HUES6 (cell line): Measurements from ENCODE around the gene KIF21B.

ENCODE experiments used
- H3K27ac ChIP-seq: 2 replicates; pipeline ENCODE4 v1.7.0; 2013; ENCODE audit warnings: low read depth, mild to moderate bottlenecking, low read length, inconsistent platforms
- H3K27me3 ChIP-seq: 2 replicates; pipeline ENCODE4 v1.6.1; 2013; ENCODE audit warnings: low read length; ENCODE audit not compliant: control insufficient read depth, insufficient read depth
- H3K36me3 ChIP-seq: 2 replicates; pipeline ENCODE4 v1.6.1; 2013; ENCODE audit warnings: low read length; ENCODE audit not compliant: control insufficient read depth, insufficient read depth
- H3K4me1 ChIP-seq: 2 replicates; pipeline ENCODE4 v1.6.1; 2013; ENCODE audit warnings: low read length; ENCODE audit not compliant: control insufficient read depth, insufficient read depth
- H3K4me3 ChIP-seq: 2 replicates; pipeline ENCODE4 v1.5.1; 2013; ENCODE audit warnings: low read depth, low read length
- H3K9ac ChIP-seq: one replicate; pipeline ENCODE4 v1.6.1; 2013; ENCODE audit warnings: mild to moderate bottlenecking, low read length
- H3K9me3 ChIP-seq: 2 replicates; pipeline ENCODE4 v1.6.1; 2013; ENCODE audit warnings: low read depth, low read length; ENCODE audit not compliant: control insufficient read depth, insufficient read depth

KIF21B gene

DNA sequence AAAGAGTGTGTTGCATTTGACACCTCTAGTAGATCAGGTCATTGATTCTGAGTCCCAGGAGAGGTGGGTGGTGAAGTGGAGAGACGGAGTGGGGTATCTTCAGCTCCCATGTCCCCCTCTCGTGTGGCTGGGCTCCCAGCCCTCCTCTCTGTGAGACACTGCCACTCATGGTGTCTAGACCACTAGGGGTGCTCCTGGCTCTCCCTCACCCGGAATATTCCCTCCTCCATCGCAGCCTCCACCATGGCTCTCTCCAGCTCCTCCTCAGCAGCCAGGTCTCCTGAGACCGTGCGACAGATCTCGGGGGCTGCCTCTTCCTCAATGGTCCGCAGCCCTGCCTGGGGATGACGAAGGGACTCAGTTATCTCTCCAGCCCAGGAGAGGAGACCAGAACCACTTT lies 20.6 kb upstream of the KIF21B start:
- Histone ChIP-seq H3K27ac (no peak overlapping the region), H3K27me3 (no peaks in the 10 kb centered on the region), H3K36me3 (no peaks in the 10 kb centered on the region), H3K4me1 (no peaks in the 10 kb centered on the region), H3K9ac (no peak overlapping the region), H3K4me3 (no peak overlapping the region), H3K9me3 (no peaks in the 10 kb centered on the region)

DNA sequence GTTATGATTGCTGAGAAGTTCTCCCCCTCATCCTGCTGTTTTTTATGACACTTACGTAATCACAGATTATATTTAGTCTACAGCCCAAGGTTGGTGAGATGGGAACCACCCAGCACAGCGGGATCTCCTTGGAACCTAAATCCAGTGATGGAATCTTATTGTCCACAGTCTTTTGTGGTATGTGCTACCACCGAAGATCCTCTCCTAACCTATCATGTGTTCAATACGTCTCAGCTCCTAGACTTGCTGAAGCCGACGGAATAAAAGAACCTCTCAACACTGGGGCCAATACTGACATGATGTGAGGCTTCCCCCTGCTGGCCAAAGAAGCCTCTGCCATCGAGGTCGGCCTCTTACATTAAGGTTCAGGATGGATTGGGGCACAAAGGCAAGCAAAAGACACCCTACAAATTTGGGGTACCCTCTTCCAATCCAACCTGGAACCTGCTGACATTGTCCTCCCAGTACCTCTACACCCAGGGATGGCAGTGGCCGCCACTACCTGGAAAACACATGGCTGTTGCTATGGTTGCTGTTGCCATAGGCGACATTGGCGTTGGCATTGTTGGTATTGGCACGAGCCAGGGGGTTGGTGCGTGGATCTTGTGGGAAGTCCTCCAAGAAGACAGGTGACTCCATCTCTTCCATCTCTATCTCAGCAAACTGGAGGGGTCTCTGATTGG lies 19.4 kb upstream of the KIF21B start:
- Histone ChIP-seq H3K4me3 (no peak overlapping the region), H3K36me3 (no peaks in the 10 kb centered on the region), H3K27me3 (no peaks in the 10 kb centered on the region), H3K4me1 (no peaks in the 10 kb centered on the region), H3K9me3 (no peaks in the 10 kb centered on the region), H3K9ac (no peak overlapping the region), H3K27ac (no peak overlapping the region)

DNA sequence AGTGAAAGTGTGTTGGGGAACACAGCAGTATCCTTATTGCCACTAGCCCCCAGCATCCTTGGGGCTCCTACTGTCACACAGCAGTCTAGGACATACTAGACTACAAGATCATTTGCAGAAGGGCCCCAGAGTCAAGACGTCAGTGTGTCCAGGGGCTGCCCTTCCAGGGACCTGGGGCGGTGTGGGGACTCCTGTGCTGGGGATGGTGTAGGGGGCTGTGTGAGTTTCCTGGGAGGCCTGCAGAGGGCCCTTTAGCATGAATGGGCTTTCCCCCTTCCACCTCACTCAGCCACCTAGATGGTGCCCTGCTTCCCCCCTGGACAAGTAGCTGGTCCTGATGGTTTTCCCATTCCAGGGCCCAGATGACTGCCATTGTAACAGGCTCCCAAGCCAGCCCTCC lies 17.5 kb upstream of the KIF21B start:
- H3K27ac ChIP-seq: no peak overlapping the region
- H3K4me1 ChIP-seq: no peaks in the 10 kb centered on the region
- H3K36me3 ChIP-seq: no peaks in the 10 kb centered on the region
- no peaks in the 10 kb centered on the region for H3K27me3 ChIP-seq
- no peak overlapping the region for H3K4me3 ChIP-seq
- no peaks in the 10 kb centered on the region for H3K9me3 ChIP-seq
- H3K9ac ChIP-seq: no peak overlapping the region

DNA sequence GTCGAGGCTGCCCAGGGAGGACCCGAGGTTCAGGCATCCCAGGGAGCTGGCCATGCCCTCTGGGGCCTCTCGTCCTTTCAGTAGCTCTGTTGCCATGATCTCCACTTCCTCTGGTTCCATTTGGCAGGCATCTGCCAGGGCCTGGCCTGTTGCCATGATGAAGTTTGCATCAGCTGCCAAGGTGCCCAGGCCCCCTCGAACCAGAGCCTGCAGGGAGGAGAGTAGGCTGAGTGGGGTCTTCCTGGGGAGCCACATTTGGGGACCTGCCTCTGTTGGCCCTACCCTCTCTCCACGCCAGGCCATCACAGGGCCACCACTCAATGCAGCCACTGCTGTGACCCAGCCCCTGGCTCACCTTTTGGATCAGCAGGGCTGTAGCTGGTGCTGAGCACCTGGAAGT lies 16.4 kb upstream of the KIF21B start:
- Histone ChIP-seq H3K27me3 (no peaks in the 10 kb centered on the region), H3K4me3 (no peak overlapping the region), H3K36me3 (no peaks in the 10 kb centered on the region), H3K9me3 (no peaks in the 10 kb centered on the region), H3K9ac (no peak overlapping the region), H3K27ac (no peak overlapping the region), H3K4me1 (no peaks in the 10 kb centered on the region)

DNA sequence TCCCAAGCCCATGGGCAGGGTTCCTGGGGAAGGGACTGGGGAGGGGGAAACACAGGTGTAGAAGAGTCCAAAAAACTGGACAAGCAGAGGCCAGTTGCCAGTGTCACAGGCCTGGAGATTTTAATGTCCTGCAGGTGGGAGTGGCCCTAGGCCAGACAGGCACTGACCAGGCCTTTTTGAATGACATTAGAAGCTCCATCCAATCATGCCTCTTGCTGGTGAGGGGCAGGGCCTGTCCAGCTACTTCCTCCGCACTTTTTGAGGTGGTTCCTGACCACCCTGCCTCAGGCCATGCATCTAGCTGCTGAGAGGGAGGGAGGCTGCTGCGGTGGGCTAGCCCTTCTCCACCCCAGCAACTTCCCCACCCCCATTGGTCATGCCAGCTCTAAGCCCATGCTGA lies 15.9 kb upstream of the KIF21B start:
- Histone ChIP-seq H3K4me1 (no peaks in the 10 kb centered on the region), H3K9me3 (no peaks in the 10 kb centered on the region), H3K27ac (no peak overlapping the region), H3K9ac (no peak overlapping the region), H3K27me3 (no peaks in the 10 kb centered on the region), H3K36me3 (no peaks in the 10 kb centered on the region), H3K4me3 (no peak overlapping the region)

DNA sequence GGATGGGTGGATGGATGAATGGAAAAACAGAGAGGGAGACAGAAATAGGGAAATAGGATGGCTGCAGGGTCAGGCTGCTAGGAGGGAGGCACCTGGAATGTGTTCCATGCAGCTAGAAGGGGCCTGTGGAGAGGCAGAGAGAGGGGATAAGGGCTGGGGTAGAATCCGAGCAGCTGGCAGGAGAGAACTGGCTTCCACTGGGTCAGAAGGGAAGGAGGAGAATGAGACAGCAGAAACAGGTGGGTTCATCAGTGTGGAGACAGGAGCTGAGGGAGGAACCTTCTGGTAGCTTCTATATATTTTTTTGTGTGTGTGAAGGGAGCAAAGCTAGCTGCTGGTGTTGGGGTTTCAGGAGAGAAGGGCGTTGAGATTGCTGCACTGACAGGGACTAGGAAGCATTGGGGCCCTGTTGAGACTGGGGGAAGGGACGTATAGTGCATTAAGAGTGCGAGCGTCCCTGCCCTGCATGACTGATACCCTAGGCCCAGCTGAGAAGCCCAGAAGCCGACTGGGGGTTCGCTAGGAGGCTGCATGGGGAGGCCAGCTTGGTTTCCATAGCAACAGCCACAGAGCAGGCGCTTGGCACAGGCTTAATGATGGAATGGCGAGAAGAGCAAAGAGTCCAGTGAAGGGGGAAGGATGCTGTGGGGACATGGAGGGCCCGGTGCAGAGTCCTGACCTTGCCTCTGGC lies 14.8 kb upstream of the KIF21B start:
- Histone ChIP-seq H3K36me3 (no peaks in the 10 kb centered on the region), H3K4me1 (no peaks in the 10 kb centered on the region)

DNA sequence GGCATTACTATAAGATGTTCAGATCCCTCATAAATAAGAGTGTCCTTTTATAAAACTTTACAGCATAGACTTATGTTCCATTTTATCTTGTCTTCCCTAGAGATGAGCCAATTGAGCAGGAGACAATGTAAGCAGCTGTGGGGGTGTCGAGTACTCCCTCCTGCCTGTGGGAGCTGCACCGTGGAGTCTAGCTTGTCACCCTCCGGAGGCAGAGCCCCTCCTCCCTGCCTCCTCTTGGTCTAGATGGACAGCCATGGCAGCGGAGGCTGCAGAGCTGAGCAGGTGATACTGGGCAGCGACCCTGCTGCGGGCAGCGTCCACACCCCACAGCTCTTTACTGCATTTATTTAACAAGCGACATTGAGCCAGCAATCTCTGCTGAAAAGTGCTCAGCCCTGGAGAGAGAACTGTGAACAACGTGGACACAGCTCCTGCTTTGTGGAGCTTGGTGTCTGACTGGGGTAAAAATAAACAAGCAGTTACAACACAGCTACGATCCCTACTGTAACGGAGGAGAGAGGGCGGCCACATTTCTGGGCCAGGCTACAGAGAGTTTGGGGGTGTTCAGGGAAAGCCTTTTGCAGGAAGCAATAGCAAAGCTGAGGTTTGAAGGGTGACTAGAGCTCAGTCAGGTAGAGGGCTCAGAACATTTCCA lies 12.8 kb upstream of the KIF21B start:
- no peak overlapping the region for H3K27ac ChIP-seq
- H3K4me1 ChIP-seq: no peaks in the 10 kb centered on the region
- no peaks in the 10 kb centered on the region for H3K9me3 ChIP-seq
- H3K9ac ChIP-seq: no peak overlapping the region
- no peaks in the 10 kb centered on the region for H3K36me3 ChIP-seq
- no peaks in the 10 kb centered on the region for H3K27me3 ChIP-seq
- no peak overlapping the region for H3K4me3 ChIP-seq

More for the DNA sequence above, 14.8 kb upstream of the KIF21B start:
- no peaks in the 10 kb centered on the region for H3K9me3 ChIP-seq
- H3K9ac ChIP-seq: no peak overlapping the region
- H3K4me3 ChIP-seq: no peak overlapping the region
- H3K27ac ChIP-seq: no peak overlapping the region
- H3K27me3 ChIP-seq: no peaks in the 10 kb centered on the region

DNA sequence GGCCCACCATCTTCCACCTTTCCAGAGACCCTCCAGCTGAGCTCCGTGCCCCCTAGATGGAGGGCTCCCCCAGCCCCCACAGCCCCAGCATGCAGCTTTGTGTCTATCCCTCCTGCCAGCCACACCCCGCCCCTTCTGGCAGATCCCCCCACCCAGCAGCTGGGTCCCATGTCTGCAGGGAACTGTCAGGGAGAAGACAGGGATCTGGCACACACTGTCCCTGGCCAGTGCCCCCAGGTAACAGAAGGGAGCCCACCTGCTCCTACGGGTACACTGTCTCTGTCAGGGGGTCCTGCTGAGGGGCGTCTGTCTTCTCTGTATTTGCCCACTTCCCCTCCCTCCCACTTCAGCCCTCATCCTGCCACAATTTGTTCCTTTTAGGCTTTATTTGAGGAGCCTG lies 11.2 kb upstream of the KIF21B start:
- no peak overlapping the region for H3K27ac ChIP-seq
- H3K9ac ChIP-seq: no peak overlapping the region
- no peaks in the 10 kb centered on the region for H3K4me1 ChIP-seq
- H3K27me3 ChIP-seq: no peaks in the 10 kb centered on the region
- H3K4me3 ChIP-seq: no peak overlapping the region
- no peaks in the 10 kb centered on the region for H3K36me3 ChIP-seq
- H3K9me3 ChIP-seq: no peaks in the 10 kb centered on the region

DNA sequence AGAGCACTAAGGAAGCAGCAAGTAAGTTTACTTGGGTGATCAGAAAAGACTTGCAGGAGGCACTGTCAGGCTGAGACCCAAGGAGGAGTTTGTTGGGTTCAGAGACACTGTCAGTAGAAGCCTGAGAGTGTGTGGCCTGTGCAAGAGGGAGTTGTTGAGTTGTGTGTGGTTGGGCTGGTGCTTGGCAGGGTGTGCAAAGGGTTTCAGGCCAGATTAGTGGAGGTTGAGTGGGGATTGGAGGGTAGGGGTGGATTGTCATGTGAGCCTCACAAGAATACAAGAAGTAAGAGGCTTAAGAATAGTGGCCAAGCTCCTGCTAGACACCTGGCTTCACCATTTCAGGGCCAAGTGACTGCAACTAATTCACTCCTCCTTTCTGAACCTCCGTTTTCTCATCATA lies 8.9 kb upstream of the KIF21B start:
- Histone ChIP-seq H3K4me3 (no peak overlapping the region), H3K4me1 (no peaks in the 10 kb centered on the region), H3K36me3 (no peaks in the 10 kb centered on the region), H3K9me3 (no peaks in the 10 kb centered on the region), H3K27me3 (no peaks in the 10 kb centered on the region), H3K9ac (no peak overlapping the region), H3K27ac (no peak overlapping the region)

DNA sequence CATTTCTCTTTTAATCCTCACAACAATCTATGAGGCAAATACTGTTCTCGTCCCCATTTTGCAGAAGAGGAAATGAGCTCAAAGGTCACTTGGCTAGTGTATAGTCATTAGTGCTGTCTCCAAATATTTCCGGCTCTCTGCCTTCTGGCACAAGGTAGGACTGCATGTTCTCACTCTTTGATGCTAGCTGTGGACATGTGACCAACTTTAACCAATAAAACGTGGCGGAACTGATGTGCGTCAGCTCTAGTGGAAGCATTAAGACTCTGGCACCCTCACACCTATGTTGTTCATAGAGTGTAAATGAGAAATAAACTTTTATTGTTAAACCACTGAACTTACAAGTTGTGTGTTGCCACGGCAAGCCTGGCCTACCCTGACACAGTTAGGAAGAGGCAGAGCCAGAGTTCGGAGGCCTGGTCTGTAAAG lies 5.0 kb upstream of the KIF21B start:
- no peaks in the 10 kb centered on the region for H3K9me3 ChIP-seq
- H3K4me1 ChIP-seq: peaks cover 24% of the 10 kb centered on the region
- no peak overlapping the region for H3K4me3 ChIP-seq
- H3K36me3 ChIP-seq: no peaks in the 10 kb centered on the region
- H3K27ac ChIP-seq: no peak overlapping the region
- no peaks in the 10 kb centered on the region for H3K27me3 ChIP-seq
- H3K9ac ChIP-seq: no peak overlapping the region

DNA sequence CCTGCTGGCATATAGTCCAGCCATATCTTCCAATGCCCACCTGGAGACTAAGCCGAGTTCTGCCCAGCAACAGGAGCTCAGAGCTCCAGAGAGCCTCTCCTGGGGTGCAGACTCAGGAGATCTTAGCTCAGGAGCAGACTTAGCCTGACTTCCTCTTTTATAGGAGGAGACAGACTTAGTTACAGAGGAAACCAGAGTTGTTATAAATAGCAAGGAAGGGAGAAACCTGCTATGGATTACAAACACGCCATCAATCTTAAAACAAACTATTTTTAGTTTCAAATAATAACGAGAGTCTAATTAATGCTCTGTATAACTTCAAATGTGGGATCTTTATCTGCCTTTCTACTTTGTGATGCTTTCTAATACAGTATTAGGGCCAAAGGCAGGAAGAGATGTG lies 3.3 kb upstream of the KIF21B start:
- H3K36me3 ChIP-seq: no peaks in the 10 kb centered on the region
- H3K4me3 ChIP-seq: no peak overlapping the region
- H3K9ac ChIP-seq: no peak overlapping the region
- no peak overlapping the region for H3K27ac ChIP-seq
- H3K9me3 ChIP-seq: no peaks in the 10 kb centered on the region
- peaks cover 34% of the 10 kb centered on the region for H3K4me1 ChIP-seq
- peaks cover 13% of the 10 kb centered on the region for H3K27me3 ChIP-seq
